Spleen (tissue), 11 donors: ENCODE data around the gene CNTD1. TPM values are rescaled to one million over a fixed set of nuclear protein-coding genes. Genes with fewer than 3 reads are reported as not detected.

Experiments
- DNase-seq: peaks from one replicate; pipeline ENCODE4 v3.0.0-alpha.2; 2020
- H3K27ac ChIP-seq, 8 donors: fragments of 200-600 bp; sonication (generic) in 7 of 8; 1 replicate in 4 of 8; 2 replicates in 4 of 8; pipeline versions ENCODE4 v1.5.0 to v1.8.0; 2016 to 2021; ENCODE audit warnings: inconsistent platforms in 4 of 8, mild to moderate bottlenecking in 4 of 8, moderate library complexity in 1 of 8
- H3K27me3 ChIP-seq, 7 donors: fragments of 200-600 bp; sonication (generic) in 6 of 7; replicated peaks in 1 of 7; 1 replicate in 4 of 7; 2 replicates in 3 of 7; pipeline versions ENCODE4 v1.5.0 to v1.8.0; 2016 to 2021; ENCODE audit warnings: inconsistent platforms in 3 of 7, mild to moderate bottlenecking in 1 of 7
- H3K36me3 ChIP-seq, 6 donors: fragments of 200-600 bp; sonication (generic) in 5 of 6; 1 replicate in 4 of 6; 2 replicates in 2 of 6; pipeline versions ENCODE4 v1.5.0 to v1.8.0; 2016 to 2021; ENCODE audit warnings: inconsistent platforms in 2 of 6
- H3K4me1 ChIP-seq, 6 donors: fragments of 200-600 bp; sonication (generic) in 5 of 6; 1 replicate in 3 of 6; 2 replicates in 3 of 6; pipeline versions ENCODE4 v1.5.0 to v1.8.0; 2016 to 2021; ENCODE audit warnings: inconsistent platforms in 3 of 6
- H3K4me3 ChIP-seq, 8 donors: fragments of 200-600 bp; sonication (generic) in 7 of 8; 1 replicate in 4 of 8; 2 replicates in 4 of 8; pipeline versions ENCODE4 v1.5.0 to v1.8.0; 2016 to 2021; ENCODE audit warnings: inconsistent platforms in 4 of 8, mild to moderate bottlenecking in 4 of 8, moderate library complexity in 2 of 8
- H3K9me3 ChIP-seq, 8 donors: fragments of 200-600 bp; sonication (generic) in 7 of 8; 1 replicate in 4 of 8; 2 replicates in 4 of 8; pipeline versions ENCODE4 v1.5.0 to v1.8.0; 2016 to 2021; ENCODE audit warnings: inconsistent platforms in 4 of 8
- POLR2A ChIP-seq, 3 donors: fragments of 450-650 bp; IDR thresholded peaks; one replicate each; pipeline ENCODE4 v1.5.1; 2017; ENCODE audit warnings: antibody characterized with exemption in 3 of 3, mild to moderate bottlenecking in 1 of 3
- POLR2AphosphoS5 ChIP-seq, 3 donors: sonication (generic); formaldehyde crosslinking; IDR thresholded peaks; one replicate each; pipeline ENCODE4 v1.5.1; 2017; ENCODE audit warnings: antibody characterized with exemption in 3 of 3
- WGBS, 5 donors: extraction: QIAGEN DNeasy Blood & Tissue Kit in 3 of 5; methylation state at CpG; one replicate each; pipeline versions ENCODE4 v1.1.5 to v1.1.7; 2013 to 2018; 5-methylcytosine and 5-hydroxymethylcytosine counted together
- intact Hi-C: fragments of 100-400 bp; cut with DNase I; formaldehyde crosslinking; loops from one replicate; pipeline ENCODE4 v1.15.0; 2023; ENCODE audit warnings: low total_unique reads
- polyA plus RNA-seq, 3 donors: library from polyadenylated mRNA; stranded (reverse); fragments of 200-250 nt; gene quantifications; one replicate each; pipeline ENCODE4 v1.2.1, GENCODE V29; 2013
- total RNA-seq, 7 donors: library from RNA; depleted of rRNA in 3 of 7; stranded (reverse); fragments of >200 nt in 3 of 7; fragmentation: NEBNext Ultra II Directional in 4 of 7; extraction: Animal tissue kit (Norgen Biotek cat#: 25700) in 4 of 7; gene quantifications; one replicate each; pipeline versions ENCODE4 v1.1.0 to v1.2.1, GENCODE V29; 2016 to 2021
- TF ChIP-seq, protein P1 (sequence below), 11 experiments: fragments of 200-600 bp in 7 of 11; fragments of 450-650 bp in 4 of 11; sonication (generic) in 4 of 11; IDR thresholded peaks in 8 of 11; conservative IDR thresholded peaks in 3 of 11; 1 replicate in 7 of 11; 2 replicates in 4 of 11; pipeline versions ENCODE4 v1.4.0 to v1.8.0; 2016 to 2021; ENCODE audit warnings: antibody characterized with exemption in 11 of 11, inconsistent platforms in 4 of 11, mild to moderate bottlenecking in 1 of 11
- donor health status: healthy with polysubstance abuse.
- donor health status: DM: no; HTN: no; CAD: no; lungs with moderate emphysema.
- donor health status: DM: no; HTN: no; CAD: no.
- donor health status: Bipolar disorder and iron deficiency.
- donor health status: healthy.
- donor health status: DM: no; HTN: no; CAD: no.
- donor health status: DM: yes; HTN: yes; CAD: no.

Gene CNTD1
- total and polyA plus RNA-seq, 10 donors: 0.17 to 0.26 (median 0.24) TPM; not detected in 7

DNA sequence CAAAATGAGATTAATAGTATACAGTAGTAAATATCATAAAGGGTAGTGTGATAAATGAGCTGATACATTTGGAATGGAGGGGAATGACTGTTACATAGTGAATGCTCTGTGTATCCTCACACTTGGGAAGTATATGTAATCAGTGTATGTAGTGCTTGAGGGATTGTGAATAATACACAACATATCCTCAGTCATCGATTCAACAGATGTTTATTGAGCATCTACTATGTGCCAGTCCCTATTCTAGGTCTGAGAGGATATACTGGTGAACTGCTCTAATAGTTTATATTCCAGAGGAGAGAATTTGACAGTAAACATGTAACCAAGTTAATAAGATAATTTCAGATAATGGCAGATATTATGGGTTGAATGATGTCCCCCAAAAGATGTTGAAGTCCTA, 28.8 kb downstream of the CNTD1 start:
- TF ChIP-seq, protein P1, sequence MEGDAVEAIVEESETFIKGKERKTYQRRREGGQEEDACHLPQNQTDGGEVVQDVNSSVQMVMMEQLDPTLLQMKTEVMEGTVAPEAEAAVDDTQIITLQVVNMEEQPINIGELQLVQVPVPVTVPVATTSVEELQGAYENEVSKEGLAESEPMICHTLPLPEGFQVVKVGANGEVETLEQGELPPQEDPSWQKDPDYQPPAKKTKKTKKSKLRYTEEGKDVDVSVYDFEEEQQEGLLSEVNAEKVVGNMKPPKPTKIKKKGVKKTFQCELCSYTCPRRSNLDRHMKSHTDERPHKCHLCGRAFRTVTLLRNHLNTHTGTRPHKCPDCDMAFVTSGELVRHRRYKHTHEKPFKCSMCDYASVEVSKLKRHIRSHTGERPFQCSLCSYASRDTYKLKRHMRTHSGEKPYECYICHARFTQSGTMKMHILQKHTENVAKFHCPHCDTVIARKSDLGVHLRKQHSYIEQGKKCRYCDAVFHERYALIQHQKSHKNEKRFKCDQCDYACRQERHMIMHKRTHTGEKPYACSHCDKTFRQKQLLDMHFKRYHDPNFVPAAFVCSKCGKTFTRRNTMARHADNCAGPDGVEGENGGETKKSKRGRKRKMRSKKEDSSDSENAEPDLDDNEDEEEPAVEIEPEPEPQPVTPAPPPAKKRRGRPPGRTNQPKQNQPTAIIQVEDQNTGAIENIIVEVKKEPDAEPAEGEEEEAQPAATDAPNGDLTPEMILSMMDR (IDR thresholded peaks at IDR 0.05 in 8 of 11, conservative IDR thresholded peaks at IDR 0.05 in 3 of 11): no peak
- TF ChIP-seq POLR2AphosphoS5 (IDR thresholded peaks at IDR 0.05) (no peak), POLR2A (IDR thresholded peaks at IDR 0.05) (no peak)
- no peak for DNase-seq
- Histone ChIP-seq H3K9me3 (no peaks in the 10 kb centered on the region), H3K4me1 (peaks cover 12 to 32% (median 26%) of the 10 kb centered on the region in 6 donors), H3K4me3 (no peak overlapping the region), H3K36me3 (peaks cover 0 to 9% (median 0%) of the 10 kb centered on the region in 6 donors), H3K27ac (no peak overlapping the region), H3K27me3 (no peaks in the 10 kb centered on the region)
- intact Hi-C loops: no loop called here
- 89 to 100% (median 94%) methylated on average over 1 of the region's 1 CpG for WGBS, 5 donors

DNA sequence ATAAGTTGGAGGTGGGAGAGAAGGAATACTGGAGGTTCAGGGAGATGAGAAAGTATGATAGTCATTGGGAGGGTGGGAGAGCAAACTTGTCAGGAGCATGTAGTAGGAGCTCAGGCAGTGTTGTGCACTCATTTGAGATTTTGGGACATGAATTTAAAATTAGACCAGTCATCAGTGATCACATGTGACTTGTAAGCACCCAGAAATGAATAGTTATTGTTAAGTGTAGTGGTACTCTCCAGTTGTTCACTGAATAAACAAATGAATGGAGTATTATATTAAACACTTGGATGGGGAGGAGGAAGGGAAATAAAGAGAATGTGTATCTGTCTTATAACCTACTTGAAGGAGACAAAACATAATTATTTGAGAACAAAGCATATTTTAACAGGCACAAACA, 32.3 kb downstream of the CNTD1 start:
- DNase-seq: no peak
- TF ChIP-seq POLR2AphosphoS5 (IDR thresholded peaks at IDR 0.05): no peak
- Histone ChIP-seq H3K4me3 (no peak overlapping the region), H3K36me3 (peaks cover 0 to 15% (median 10%) of the 10 kb centered on the region in 6 donors), H3K9me3 (no peaks in the 10 kb centered on the region), H3K27ac (no peak overlapping the region), H3K27me3 (no peaks in the 10 kb centered on the region), H3K4me1 (peaks cover 4 to 38% (median 32%) of the 10 kb centered on the region in 6 donors)
- intact Hi-C loops: no loop called here

DNA sequence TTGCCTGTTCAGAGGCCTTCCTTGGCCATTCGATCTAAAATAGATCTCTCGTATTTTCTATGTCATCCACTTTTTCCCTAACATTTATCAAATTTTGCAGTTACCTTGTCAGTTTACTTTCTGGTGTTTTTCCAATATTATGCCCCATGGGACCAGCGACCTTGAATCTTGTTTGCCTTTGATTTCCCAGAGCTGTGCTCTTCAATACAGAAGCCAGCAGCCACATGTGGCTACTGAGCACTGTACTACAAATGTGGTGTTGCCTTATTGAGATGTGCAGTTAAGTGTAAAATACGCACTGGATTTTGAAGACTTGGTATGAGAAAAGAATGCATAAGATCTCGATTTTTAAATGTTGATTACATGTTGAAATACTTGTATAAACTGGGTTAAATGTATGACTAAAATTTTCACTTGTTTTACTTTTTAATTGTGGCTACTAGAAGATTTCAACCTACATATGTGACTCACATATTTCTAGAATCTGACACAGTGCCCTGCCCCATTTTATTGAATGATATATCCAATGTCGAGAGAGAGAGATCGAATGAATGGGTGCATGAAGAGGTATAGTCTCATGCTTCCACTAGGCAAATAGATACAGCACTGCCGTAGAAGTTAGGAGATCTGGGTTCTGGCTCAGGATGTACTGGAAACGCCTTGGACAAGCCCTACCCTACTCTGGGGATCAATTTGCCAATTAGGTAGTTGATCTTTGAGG, 33.7 kb downstream of the CNTD1 start:
- WGBS, 5 donors: 55 to 58% (median 56%) methylated on average over 9 of the region's 9 CpGs
- H3K4me1 ChIP-seq: peaks cover 4 to 52% (median 34%) of the 10 kb centered on the region in 6 donors
- peak overlapping the region; percentile 74 to 97 (median 92) for H3K4me3 ChIP-seq
- H3K27ac ChIP-seq: peak overlapping the region; percentile 49 to 91 (median 89)
- H3K36me3 ChIP-seq: peaks cover 0 to 29% (median 24%) of the 10 kb centered on the region in 6 donors
- no peak for DNase-seq
- TF ChIP-seq POLR2A (IDR thresholded peaks at IDR 0.05) (no peak), POLR2AphosphoS5 (IDR thresholded peaks at IDR 0.05) (no peak)
- TF ChIP-seq, protein P1 (IDR thresholded peaks at IDR 0.05 in 8 of 11, conservative IDR thresholded peaks at IDR 0.05 in 3 of 11): no peak
- intact Hi-C loops: no loop called here
- no peaks in the 10 kb centered on the region for H3K9me3 ChIP-seq
- H3K27me3 ChIP-seq: no peaks in the 10 kb centered on the region

DNA sequence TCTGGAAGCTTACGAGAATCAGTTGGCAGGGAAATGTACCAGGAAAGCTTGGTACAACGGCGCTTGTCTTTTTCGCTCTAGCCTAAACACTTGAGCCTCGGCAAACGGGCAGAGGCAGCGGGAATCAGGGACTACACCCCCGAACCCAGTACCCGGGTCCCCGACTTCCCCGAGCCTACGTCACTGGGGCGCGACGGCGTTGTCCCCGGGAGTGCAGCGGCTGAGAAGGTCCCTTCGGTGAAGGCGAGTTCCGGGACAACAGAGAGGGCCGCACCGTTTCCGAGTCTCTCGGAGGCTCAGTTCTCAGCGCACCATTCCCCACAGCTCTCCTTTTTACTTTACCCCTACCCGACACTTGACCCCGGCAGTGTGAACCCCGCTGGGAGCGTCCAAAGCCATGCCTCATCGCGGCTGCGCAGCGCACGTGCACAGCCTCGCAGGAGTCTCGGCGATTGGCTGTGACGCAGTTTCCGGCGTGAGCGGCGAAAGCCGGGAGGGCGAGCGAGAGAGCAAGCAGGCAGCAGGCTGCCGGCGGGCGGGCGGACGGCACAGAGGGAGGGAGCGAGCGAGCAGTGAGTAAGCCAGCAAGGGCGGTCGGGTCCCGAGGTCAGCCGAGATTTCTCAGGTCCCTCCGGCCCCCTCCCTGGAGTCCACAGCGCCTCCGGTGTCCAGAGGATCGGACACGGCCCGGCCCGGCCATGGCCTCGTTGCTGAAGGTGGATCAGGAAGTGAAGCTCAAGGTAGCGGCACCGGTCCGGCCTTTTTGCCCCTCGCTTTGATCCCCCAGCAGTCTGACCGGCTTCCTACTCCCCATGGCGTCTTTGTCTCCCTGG, 34.5 kb downstream of the CNTD1 start, which contains the start of gene PSME3:
Gene PSME3, plus strand, starts transcription at position 464 of the 833 bp plus-strand sequence. Its CDS starts 235 bp downstream, at position 699.
- Histone ChIP-seq H3K27me3 (no peaks in the 10 kb centered on the region), H3K9me3 (no peaks in the 10 kb centered on the region), H3K27ac (peak within 1 kb of the TSS; percentile 49 to 91 (median 89)), H3K4me1 (peaks cover 4 to 53% (median 34%) of the 10 kb centered on the region in 6 donors), H3K4me3 (peak within 1 kb of the TSS; percentile 74 to 97 (median 92)), H3K36me3 (peaks cover 0 to 37% (median 32%) of the 10 kb centered on the region in 6 donors)
- intact Hi-C loops: no loop called here
- peak; percentile 99 for DNase-seq
- WGBS, 5 donors: 0 to 2% (median 0%) methylated on average over 44 to 71 of the region's 71 CpGs
- peak; percentile 99 for TF ChIP-seq POLR2AphosphoS5 (IDR thresholded peaks at IDR 0.05)
- TF ChIP-seq, protein P1 (IDR thresholded peaks at IDR 0.05 in 8 of 11, conservative IDR thresholded peaks at IDR 0.05 in 3 of 11): peak in 4 of 11 experiments; percentile 21 to 26 (median 24)
- peak in 2 of 3 donors; percentile 45 to 83 for TF ChIP-seq POLR2A (IDR thresholded peaks at IDR 0.05)
